Parathyroid adenoma (tissue), 2 donors: Measurements from ENCODE around the gene HDGF.
A peak's percentile ranks its signal among the peaks of the same experiment; 100 is the strongest.

ENCODE experiments used
- H2AFZ ChIP-seq: fragments of 300-600 bp; sonication (generic); one replicate; pipeline ENCODE4 v1.7.0; 2017; ENCODE audit warnings: antibody characterized with exemption, mild to moderate bottlenecking
- H3K27ac ChIP-seq: fragments of 300-600 bp; sonication (generic); one replicate; pipeline ENCODE4 v1.7.0; 2017
- H3K27me3 ChIP-seq: fragments of 300-600 bp; sonication (generic); one replicate; pipeline ENCODE4 v1.7.0; 2017; ENCODE audit warnings: low read length; ENCODE audit not compliant: control insufficient read depth, insufficient read depth
- H3K36me3 ChIP-seq: fragments of 300-600 bp; sonication (generic); one replicate; pipeline ENCODE4 v1.7.0; 2017; ENCODE audit warnings: low read length; ENCODE audit not compliant: control insufficient read depth, insufficient read depth
- H3K4me1 ChIP-seq: fragments of 300-600 bp; sonication (generic); one replicate; pipeline ENCODE4 v1.7.0; 2017; ENCODE audit warnings: control low read depth
- H3K4me2 ChIP-seq: fragments of 300-600 bp; sonication (generic); one replicate; pipeline ENCODE4 v1.7.0; 2017; ENCODE audit warnings: low read length
- H3K4me3 ChIP-seq: fragments of 300-600 bp; sonication (generic); one replicate; pipeline ENCODE4 v1.7.0; 2017; ENCODE audit warnings: low read depth, low read length
- H3K79me2 ChIP-seq: fragments of 300-600 bp; sonication (generic); one replicate; pipeline ENCODE4 v1.7.0; 2017; ENCODE audit warnings: control low read depth
- H3K9ac ChIP-seq: fragments of 300-600 bp; sonication (generic); one replicate; pipeline ENCODE4 v1.7.0; 2017; ENCODE audit warnings: mild to moderate bottlenecking
- H3K9me3 ChIP-seq: fragments of 300-600 bp; sonication (generic); one replicate; pipeline ENCODE4 v1.7.0; 2017; ENCODE audit warnings: low read length; ENCODE audit not compliant: control insufficient read depth
- CTCF ChIP-seq: fragments of 300-600 bp; sonication (generic); IDR thresholded peaks from one replicate; pipeline ENCODE4 v1.7.0; 2017; ENCODE audit warnings: antibody characterized with exemption, mild to moderate bottlenecking
- donor health status: primary hyperparathyroidism.

Gene HDGF

DNA sequence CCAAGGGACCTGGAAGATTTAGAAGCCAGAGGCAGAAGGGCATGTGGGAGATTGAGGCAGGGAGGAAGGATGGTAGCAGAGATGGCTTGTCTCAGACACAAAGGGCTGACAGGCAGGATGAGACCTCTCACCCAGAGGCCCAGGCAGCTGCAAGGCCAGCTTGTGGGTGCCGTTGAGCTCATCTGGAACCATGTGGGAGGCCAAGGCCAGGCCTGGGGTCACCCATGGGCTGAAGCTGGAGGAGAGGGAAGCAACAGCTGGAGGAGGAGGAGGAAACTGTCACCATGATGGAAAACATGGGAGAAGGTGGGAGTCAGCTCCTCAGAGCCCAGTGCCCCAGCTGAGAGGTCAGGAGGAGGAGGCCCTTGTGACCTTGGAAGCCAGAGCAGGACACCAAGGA is 52.5 kb downstream of the HDGF start:
- peaks cover 15% of the 10 kb centered on the region for H3K4me1 ChIP-seq
- no peaks in the 10 kb centered on the region for H3K36me3 ChIP-seq
- H2AFZ ChIP-seq, result no peak overlapping the region
- no peak overlapping the region for H3K4me3 ChIP-seq
- H3K27ac ChIP-seq, result no peak overlapping the region
- H3K4me2 ChIP-seq, result no peak overlapping the region
- H3K79me2 ChIP-seq, result no peaks in the 10 kb centered on the region
- no peak overlapping the region for H3K9ac ChIP-seq
- H3K27me3 ChIP-seq, result no peaks in the 10 kb centered on the region
- no peak for TF ChIP-seq CTCF
- no peaks in the 10 kb centered on the region for H3K9me3 ChIP-seq

DNA sequence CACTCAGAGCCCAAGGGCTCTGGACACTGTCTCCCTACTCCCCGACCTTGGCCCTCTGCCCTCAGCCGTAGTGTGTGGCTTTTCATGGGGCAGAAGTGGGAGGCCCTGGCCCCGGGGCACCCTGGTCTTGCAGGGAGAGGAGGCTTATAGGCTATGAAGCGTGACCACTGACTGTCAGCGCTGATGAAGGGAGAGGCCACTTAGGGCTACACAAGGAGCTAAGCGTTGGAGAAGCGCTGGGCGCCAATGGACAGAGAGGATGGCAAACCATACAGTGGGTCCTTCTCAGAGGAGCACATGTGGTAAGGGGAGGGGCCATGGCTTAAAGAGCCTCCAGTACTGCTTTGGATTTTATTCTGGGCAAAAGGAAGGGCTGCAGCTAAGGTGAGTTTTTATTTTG is 54.0 kb downstream of the HDGF start:
- no peak overlapping the region for H3K9ac ChIP-seq
- peaks cover 9% of the 10 kb centered on the region for H3K4me1 ChIP-seq
- no peaks in the 10 kb centered on the region for H3K27me3 ChIP-seq
- no peak overlapping the region for H2AFZ ChIP-seq
- H3K36me3 ChIP-seq, result no peaks in the 10 kb centered on the region
- no peaks in the 10 kb centered on the region for H3K9me3 ChIP-seq
- TF ChIP-seq CTCF, result no peak
- no peak overlapping the region for H3K4me3 ChIP-seq
- no peaks in the 10 kb centered on the region for H3K79me2 ChIP-seq
- peak overlapping the region; percentile 39 for H3K27ac ChIP-seq
- no peak overlapping the region for H3K4me2 ChIP-seq

GRCh38 chr1:156696755-156697154 is 54.7 kb downstream of the HDGF start:
- H3K79me2 ChIP-seq, result no peaks in the 10 kb centered on the region
- H3K27me3 ChIP-seq, result no peaks in the 10 kb centered on the region
- no peak overlapping the region for H3K27ac ChIP-seq
- no peaks in the 10 kb centered on the region for H3K36me3 ChIP-seq
- H3K4me1 ChIP-seq, result peaks cover 15% of the 10 kb centered on the region
- no peak overlapping the region for H3K4me3 ChIP-seq
- no peaks in the 10 kb centered on the region for H3K9me3 ChIP-seq
- H2AFZ ChIP-seq, result no peak overlapping the region
- TF ChIP-seq CTCF, result no peak
- no peak overlapping the region for H3K4me2 ChIP-seq
- no peak overlapping the region for H3K9ac ChIP-seq

GRCh38 chr1:156694690-156694962 is 56.8 kb downstream of the HDGF start:
- Histone ChIP-seq H3K9me3 (no peaks in the 10 kb centered on the region), H3K4me3 (no peak overlapping the region), H3K27ac (peak overlapping the region; percentile 85), H3K9ac (no peak overlapping the region), H3K79me2 (no peaks in the 10 kb centered on the region), H2AFZ (peak overlapping the region; percentile 61), H3K27me3 (no peaks in the 10 kb centered on the region), H3K36me3 (no peaks in the 10 kb centered on the region), H3K4me1 (peaks cover 19% of the 10 kb centered on the region), H3K4me2 (peak overlapping the region; percentile 15)
- TF ChIP-seq CTCF, result no peak

DNA sequence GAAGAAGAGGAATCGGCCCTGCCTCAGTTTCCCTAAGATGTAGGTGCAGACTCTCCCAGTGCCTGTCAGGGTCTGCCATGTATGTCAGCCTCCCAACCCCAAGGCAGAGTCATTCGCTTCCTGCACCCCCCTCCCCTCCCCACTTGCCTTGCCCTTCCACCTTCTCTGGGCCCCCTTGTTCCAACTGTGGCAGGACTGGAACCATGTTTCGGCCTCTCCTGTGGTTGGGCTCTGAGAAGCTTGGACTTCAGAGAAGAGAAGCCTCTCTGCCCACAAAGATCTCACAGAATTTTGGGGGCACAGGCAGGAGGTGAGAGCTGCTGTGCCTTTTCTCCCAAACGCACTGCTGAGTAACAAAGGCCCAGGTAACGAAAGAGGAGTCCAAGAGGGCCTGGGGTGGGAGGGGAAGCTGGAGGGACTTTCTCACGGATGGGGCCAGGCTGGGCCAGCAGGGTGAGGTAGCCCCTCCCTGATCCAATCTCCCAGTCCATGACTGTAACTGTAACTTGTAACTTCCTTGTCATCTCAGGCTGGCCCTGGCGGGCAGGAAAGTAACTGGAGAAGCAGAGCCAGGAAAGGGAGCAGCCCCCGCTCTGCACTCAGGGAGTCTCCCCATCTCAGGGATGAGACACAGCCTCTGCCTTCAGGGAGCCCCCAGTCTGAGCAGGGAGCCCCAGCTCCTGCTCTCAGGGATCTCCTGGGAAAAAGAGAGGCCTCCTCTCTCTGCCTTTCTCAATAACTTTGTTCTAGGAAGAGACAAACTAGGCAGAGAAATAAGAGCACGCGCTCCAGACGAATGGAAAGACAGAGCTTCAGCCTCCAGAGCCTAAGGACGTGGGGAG is 57.4 kb downstream of the HDGF start:
- H3K36me3 ChIP-seq, result no peaks in the 10 kb centered on the region
- H3K9ac ChIP-seq, result no peak overlapping the region
- H3K79me2 ChIP-seq, result no peaks in the 10 kb centered on the region
- peak overlapping the region; percentile 85 for H3K27ac ChIP-seq
- no peaks in the 10 kb centered on the region for H3K9me3 ChIP-seq
- H3K4me3 ChIP-seq, result no peak overlapping the region
- H2AFZ ChIP-seq, result peak overlapping the region; percentile 61
- H3K27me3 ChIP-seq, result no peaks in the 10 kb centered on the region
- peak overlapping the region; percentile 15 for H3K4me2 ChIP-seq
- H3K4me1 ChIP-seq, result peaks cover 22% of the 10 kb centered on the region
- no peak for TF ChIP-seq CTCF
